Measurements from ENCODE around the gene UNC13B. TPM values are rescaled to one million over a fixed set of nuclear protein-coding genes. Genes with fewer than 3 reads are reported as not detected.

Gene UNC13B
- total and polyA plus RNA-seq, 2 of the 8 experiments (the other 6 are each of a cell fraction or from before 2014, with no cell fraction given): 23.1 to 51.7 TPM

GRCh38 chr9:35193762-35194161, 32.0 kb downstream of the UNC13B start:
- DNase-seq (ENCODE audit: low read depth in 1 of 2, low spot score in 2 of 2) (no peak), FAIRE-seq (no peak)
- no peak overlapping the region for H3K18ac ChIP-seq (ENCODE audit: extremely low read depth, low read length)
- H3K4me1 ChIP-seq (replicated peaks in 1 of 4; ENCODE audit: control insufficient read depth in 3 of 4, insufficient read depth in 4 of 4, low read length in 3 of 4): no peaks in the 10 kb centered on the region
- H3K79me1 ChIP-seq (ENCODE audit: low read depth, low read length): no peaks in the 10 kb centered on the region
- no peak overlapping the region for H4K91ac ChIP-seq (replicated peaks; ENCODE audit: insufficient read length, low read length)
- H4K5ac ChIP-seq (ENCODE audit: insufficient read length, low read depth, low read length): no peak overlapping the region
- no peak overlapping the region for H3K14ac ChIP-seq (ENCODE audit: insufficient read length)
- H3K4me3 ChIP-seq (ENCODE audit: extremely low read depth in 1 of 4, insufficient read depth in 2 of 4, low read depth in 3 of 4, low read length in 4 of 4): no peak overlapping the region
- H3K79me2 ChIP-seq (ENCODE audit: control insufficient read depth in 1 of 2, insufficient read depth in 2 of 2, low read length in 2 of 2): peaks cover 0 to 5% of the 10 kb centered on the region in 2 experiments; a peak in 2 of 4 replicates
- no peak overlapping the region for H2AFZ ChIP-seq (ENCODE audit: low read length)
- H2BK5ac ChIP-seq (ENCODE audit: low read depth, low read length): no peak overlapping the region
- no peak overlapping the region for H3K56ac ChIP-seq (replicated peaks; ENCODE audit: insufficient read length, low read depth, low read length)
- no peaks in the 10 kb centered on the region for H3K23me2 ChIP-seq (ENCODE audit: low read depth, low read length)
- no peak overlapping the region for H3K9ac ChIP-seq (replicated peaks in 1 of 4; ENCODE audit: extremely low read depth in 1 of 4, low read depth in 3 of 4, low read length in 3 of 4)
- H3K23ac ChIP-seq (ENCODE audit: insufficient read length): no peak overlapping the region
- H3K9me3 ChIP-seq (ENCODE audit: insufficient read depth in 2 of 2, low read depth in 1 of 2, low read length in 1 of 2): peaks cover 22 to 45% of the 10 kb centered on the region in 2 experiments
- H2BK120ac ChIP-seq (replicated peaks; ENCODE audit: low read depth, low read length): no peak overlapping the region
- ChIA-PET CTCF (ENCODE audit: partially characterized antibody) (interaction anchor here (2.4 kb wide), 1 partner anchor 285 kb away, joined by 5 read pairs; no protein-coding TSS in a partner anchor), POLR2A (ENCODE audit: partially characterized antibody) (no interaction called here)
- H3K4ac ChIP-seq (replicated peaks; ENCODE audit: insufficient read length, low read depth, low read length): no peak overlapping the region
- H3K36me3 ChIP-seq (ENCODE audit: control insufficient read depth in 2 of 4, insufficient read depth in 4 of 4, low read length in 3 of 4): peaks cover 0 to 6% (median 2%) of the 10 kb centered on the region in 4 experiments; a peak in 3 of 8 replicates
- 91% methylated on average over 4 of the region's 4 CpGs; no CpG with 5 or more reads in 1 of the 2 experiments for WGBS, 2 experiments (ENCODE audit: extremely low coverage in 1 of 2, insufficient coverage in 1 of 2, insufficient read length in 1 of 2, insufficient replicate concordance in 2 of 2, low coverage in 1 of 2, low lambda C conversion rate in 2 of 2, missing lambda C conversion rate in 1 of 2)
- no peak overlapping the region for H4K8ac ChIP-seq (ENCODE audit: extremely low read depth, insufficient read depth, low read length)
- H2BK15ac ChIP-seq (ENCODE audit: low read length): no peak overlapping the region
- H3K4me2 ChIP-seq (ENCODE audit: insufficient read depth in 1 of 2, low read depth in 2 of 2, low read length in 2 of 2): no peak overlapping the region
- H2BK12ac ChIP-seq (ENCODE audit: low read depth, low read length): no peak overlapping the region
- no peak overlapping the region for H2AK5ac ChIP-seq (ENCODE audit: low read depth, low read length)
- no peak overlapping the region for H3K27ac ChIP-seq (ENCODE audit: low read depth, low read length)
- H3K27me3 ChIP-seq (replicated peaks in 1 of 4; ENCODE audit: control insufficient read depth in 3 of 4, extremely low read depth in 1 of 4, insufficient read depth in 3 of 4, low read length in 3 of 4): no peaks in the 10 kb centered on the region
- peak in 1 of 3 experiments; percentile 5; a peak in 2 of 4 replicates for TF ChIP-seq CTCF (IDR thresholded peaks at IDR 0.05; ENCODE audit: control extremely low read depth in 1 of 3, insufficient read depth in 1 of 3, low read depth in 1 of 3, low read length in 3 of 3)
- TF ChIP-seq, protein P1, sequence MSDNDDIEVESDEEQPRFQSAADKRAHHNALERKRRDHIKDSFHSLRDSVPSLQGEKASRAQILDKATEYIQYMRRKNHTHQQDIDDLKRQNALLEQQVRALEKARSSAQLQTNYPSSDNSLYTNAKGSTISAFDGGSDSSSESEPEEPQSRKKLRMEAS (IDR thresholded peaks at IDR 0.05): peak; percentile 71
- TF ChIP-seq POU5F1 (IDR thresholded peaks at IDR 0.05; ENCODE audit: low read depth, low read length): no peak
- TF ChIP-seq RAD21 (IDR thresholded peaks at IDR 0.05 in 1 of 2, conservative IDR thresholded peaks at IDR 0.05 in 1 of 2; ENCODE audit: low read depth in 2 of 2, low read length in 2 of 2): peak; percentile 27 to 44; a peak in 3 of 4 replicates
- no peak overlapping the region for H2BK20ac ChIP-seq (ENCODE audit: low read length)
- no peaks in the 10 kb centered on the region for H4K20me1 ChIP-seq (replicated peaks in 1 of 2; ENCODE audit: control insufficient read depth in 1 of 2, insufficient read depth in 2 of 2, low read length in 2 of 2)
